Osteoblast (primary cell): Measurements from ENCODE around the gene TYMP. TPM values are rescaled to one million over a fixed set of nuclear protein-coding genes. Genes with fewer than 3 reads are reported as not detected.
A peak's percentile ranks its signal among the peaks of the same experiment; 100 is the strongest.

Source experiments
- DNase-seq: peaks from one replicate; pipeline ENCODE4 v3.0.0; 2011; ENCODE audit warnings: low spot score, mixed read lengths; ENCODE audit not compliant: insufficient read length; ENCODE audit errors: missing footprints
- H2AFZ ChIP-seq: 2 replicates; pipeline ENCODE4 v1.6.0; 2011; ENCODE audit warnings: mild to moderate bottlenecking, low read length
- H3K27ac ChIP-seq: 2 replicates; pipeline ENCODE4 v1.5.1; 2011; ENCODE audit warnings: mild to moderate bottlenecking, low read depth, low read length, moderate library complexity
- H3K27me3 ChIP-seq: 2 replicates; pipeline ENCODE4 v1.6.0; 2012; ENCODE audit warnings: mild to moderate bottlenecking, control low read depth, inconsistent platforms, low read length, moderate library complexity; ENCODE audit not compliant: insufficient read depth
- H3K36me3 ChIP-seq: 2 replicates; pipeline ENCODE4 v1.5.1; 2011; ENCODE audit warnings: mild to moderate bottlenecking, low read length, control low read depth, moderate library complexity; ENCODE audit not compliant: insufficient read depth
- H3K4me1 ChIP-seq: 2 replicates; pipeline ENCODE4 v1.5.1; 2011; ENCODE audit warnings: mild to moderate bottlenecking, low read length, control low read depth, moderate library complexity; ENCODE audit not compliant: insufficient read depth
- H3K4me2 ChIP-seq: 2 replicates; pipeline ENCODE4 v1.6.0; 2011; ENCODE audit warnings: mild to moderate bottlenecking, low read length; ENCODE audit not compliant: insufficient read depth
- H3K4me3 ChIP-seq: fragments of 200-600 bp; sonication (generic); 3 replicates; pipeline ENCODE4 v1.5.1; 2012; ENCODE audit warnings: mild to moderate bottlenecking, low read length, inconsistent platforms; ENCODE audit not compliant: insufficient read depth
- H3K79me2 ChIP-seq: 2 replicates; pipeline ENCODE4 v1.6.0; 2012; ENCODE audit warnings: mild to moderate bottlenecking, low read length, control low read depth, inconsistent platforms; ENCODE audit not compliant: insufficient read depth
- H3K9me3 ChIP-seq: 2 replicates; pipeline ENCODE4 v1.5.1; 2011; ENCODE audit warnings: low read depth, low read length, control low read depth
- H4K20me1 ChIP-seq: 2 replicates; pipeline ENCODE4 v1.6.0; 2012; ENCODE audit warnings: mild to moderate bottlenecking, low read length, control low read depth; ENCODE audit not compliant: insufficient read depth
- total RNA-seq: library from RNA; depleted of rRNA; stranded (reverse); fragments of >200 nt; gene quantifications from 2 replicates; pipeline ENCODE4 v1.2.3, GENCODE V29; 2012
- TF ChIP-seq, protein P1 (sequence below): IDR thresholded peaks from 2 replicates; pipeline ENCODE4 v1.5.1; 2011; ENCODE audit warnings: mild to moderate bottlenecking, low read depth, low read length, moderate library complexity; ENCODE audit errors: extremely low read depth

The TYMP gene
- total RNA-seq, 1 donor = 30.0 TPM

DNA sequence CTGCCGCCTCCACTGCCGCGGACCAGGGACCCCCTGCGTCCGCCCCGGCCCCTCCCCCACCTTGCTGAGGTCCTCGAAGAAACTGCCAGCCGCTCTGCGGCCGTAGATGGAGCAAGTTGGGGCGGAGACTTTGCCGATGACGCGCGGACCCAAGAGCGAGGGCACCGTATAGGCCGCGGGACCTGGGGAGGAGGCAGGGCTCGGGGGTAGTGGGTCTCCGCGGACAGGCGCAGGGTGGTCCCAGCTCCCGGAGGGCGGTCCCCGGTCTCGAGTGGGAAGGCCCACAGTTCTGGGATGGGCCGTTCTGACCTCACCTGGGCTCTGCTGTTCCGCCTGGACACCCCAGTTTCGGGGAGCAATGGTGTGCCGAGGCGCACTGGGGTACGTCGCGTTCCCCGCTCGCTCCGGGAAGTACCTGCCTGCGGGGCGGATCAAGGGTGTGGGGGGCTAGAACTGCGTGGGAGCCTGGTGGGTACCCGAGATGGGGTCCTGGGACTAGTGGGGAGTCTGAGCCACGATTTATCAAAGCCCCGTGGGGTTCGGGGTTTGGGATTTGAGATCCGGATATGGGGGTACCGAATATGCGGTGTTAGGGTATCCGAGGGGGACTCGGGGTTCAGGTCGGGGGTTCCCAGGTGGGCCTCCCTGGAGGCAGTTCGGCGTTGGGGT lies 1.2 kb upstream of the TYMP start:
- no peaks in the 10 kb centered on the region for H3K36me3 ChIP-seq
- H4K20me1 ChIP-seq = peaks cover 6% of the 10 kb centered on the region
- no peaks in the 10 kb centered on the region for H3K79me2 ChIP-seq
- no peaks in the 10 kb centered on the region for H3K9me3 ChIP-seq
- H3K4me1 ChIP-seq = peaks cover 26% of the 10 kb centered on the region
- TF ChIP-seq, protein P1, sequence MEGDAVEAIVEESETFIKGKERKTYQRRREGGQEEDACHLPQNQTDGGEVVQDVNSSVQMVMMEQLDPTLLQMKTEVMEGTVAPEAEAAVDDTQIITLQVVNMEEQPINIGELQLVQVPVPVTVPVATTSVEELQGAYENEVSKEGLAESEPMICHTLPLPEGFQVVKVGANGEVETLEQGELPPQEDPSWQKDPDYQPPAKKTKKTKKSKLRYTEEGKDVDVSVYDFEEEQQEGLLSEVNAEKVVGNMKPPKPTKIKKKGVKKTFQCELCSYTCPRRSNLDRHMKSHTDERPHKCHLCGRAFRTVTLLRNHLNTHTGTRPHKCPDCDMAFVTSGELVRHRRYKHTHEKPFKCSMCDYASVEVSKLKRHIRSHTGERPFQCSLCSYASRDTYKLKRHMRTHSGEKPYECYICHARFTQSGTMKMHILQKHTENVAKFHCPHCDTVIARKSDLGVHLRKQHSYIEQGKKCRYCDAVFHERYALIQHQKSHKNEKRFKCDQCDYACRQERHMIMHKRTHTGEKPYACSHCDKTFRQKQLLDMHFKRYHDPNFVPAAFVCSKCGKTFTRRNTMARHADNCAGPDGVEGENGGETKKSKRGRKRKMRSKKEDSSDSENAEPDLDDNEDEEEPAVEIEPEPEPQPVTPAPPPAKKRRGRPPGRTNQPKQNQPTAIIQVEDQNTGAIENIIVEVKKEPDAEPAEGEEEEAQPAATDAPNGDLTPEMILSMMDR = no peak
- peak overlapping the region; percentile 68 for H2AFZ ChIP-seq
- H3K4me2 ChIP-seq = peak overlapping the region; percentile 91
- H3K27me3 ChIP-seq = no peaks in the 10 kb centered on the region
- H3K4me3 ChIP-seq = peak overlapping the region; percentile 74
- peak overlapping the region; percentile 60 for H3K27ac ChIP-seq
- peak; percentile 99 for DNase-seq

DNA sequence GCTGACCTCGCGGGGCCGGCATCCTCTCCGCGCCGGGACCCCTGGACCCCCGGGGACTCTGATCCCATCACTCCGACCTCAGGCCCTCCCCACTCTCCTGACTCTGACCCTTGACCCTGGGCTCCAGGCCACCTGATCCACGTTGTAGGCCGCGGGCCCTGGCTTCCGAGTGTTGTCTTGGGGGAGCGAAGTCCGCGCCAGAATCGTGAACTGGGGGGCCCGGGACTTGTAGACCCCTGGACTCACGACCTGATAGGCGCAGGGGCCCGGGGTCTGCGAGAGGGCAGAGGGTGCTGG lies 716 bp upstream of the TYMP start:
- Histone ChIP-seq H3K79me2 (no peaks in the 10 kb centered on the region), H3K9me3 (no peaks in the 10 kb centered on the region), H3K27ac (peak overlapping the region; percentile 45), H3K4me2 (peak overlapping the region; percentile 91), H3K4me1 (peaks cover 26% of the 10 kb centered on the region), H3K27me3 (no peaks in the 10 kb centered on the region), H4K20me1 (peaks cover 6% of the 10 kb centered on the region), H3K36me3 (no peaks in the 10 kb centered on the region), H3K4me3 (peak overlapping the region; percentile 74), H2AFZ (no peak overlapping the region)
- DNase-seq = peak; percentile 85
- TF ChIP-seq, protein P1 = no peak

DNA sequence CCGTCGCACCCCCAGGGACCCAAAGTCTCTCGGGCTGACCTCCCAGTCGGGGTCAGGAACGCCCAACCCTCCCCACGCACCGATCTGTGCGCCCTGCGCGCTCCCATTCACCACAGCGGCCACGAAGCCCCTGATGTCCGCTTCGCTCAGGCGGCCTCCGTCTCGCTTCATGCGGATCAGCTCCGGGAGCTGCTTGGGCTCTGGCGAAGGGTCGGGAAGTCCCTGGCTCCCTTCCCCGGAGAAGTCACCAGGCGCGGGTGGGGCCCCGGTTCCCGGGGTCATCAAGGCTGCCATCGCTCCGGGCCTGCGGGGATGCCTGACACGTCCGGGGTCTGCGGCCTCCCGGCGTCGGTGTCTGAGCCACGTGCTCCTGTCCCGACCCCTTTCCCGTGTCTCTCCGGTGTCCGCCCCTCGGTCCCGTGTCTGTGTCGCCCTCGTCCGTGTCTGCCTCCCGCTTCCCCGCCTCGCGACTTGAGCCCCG lies 356 bp downstream of the TYMP start:
- H3K27ac ChIP-seq = no peak overlapping the region
- H4K20me1 ChIP-seq = peaks cover 11% of the 10 kb centered on the region
- H2AFZ ChIP-seq = no peak overlapping the region
- peak overlapping the region; percentile 91 for H3K4me2 ChIP-seq
- H3K4me3 ChIP-seq = peak overlapping the region; percentile 74
- TF ChIP-seq, protein P1 = no peak
- no peaks in the 10 kb centered on the region for H3K27me3 ChIP-seq
- H3K4me1 ChIP-seq = peaks cover 28% of the 10 kb centered on the region
- DNase-seq = peak; percentile 89
- H3K79me2 ChIP-seq = peaks cover 5% of the 10 kb centered on the region
- H3K36me3 ChIP-seq = no peaks in the 10 kb centered on the region
- no peaks in the 10 kb centered on the region for H3K9me3 ChIP-seq

DNA sequence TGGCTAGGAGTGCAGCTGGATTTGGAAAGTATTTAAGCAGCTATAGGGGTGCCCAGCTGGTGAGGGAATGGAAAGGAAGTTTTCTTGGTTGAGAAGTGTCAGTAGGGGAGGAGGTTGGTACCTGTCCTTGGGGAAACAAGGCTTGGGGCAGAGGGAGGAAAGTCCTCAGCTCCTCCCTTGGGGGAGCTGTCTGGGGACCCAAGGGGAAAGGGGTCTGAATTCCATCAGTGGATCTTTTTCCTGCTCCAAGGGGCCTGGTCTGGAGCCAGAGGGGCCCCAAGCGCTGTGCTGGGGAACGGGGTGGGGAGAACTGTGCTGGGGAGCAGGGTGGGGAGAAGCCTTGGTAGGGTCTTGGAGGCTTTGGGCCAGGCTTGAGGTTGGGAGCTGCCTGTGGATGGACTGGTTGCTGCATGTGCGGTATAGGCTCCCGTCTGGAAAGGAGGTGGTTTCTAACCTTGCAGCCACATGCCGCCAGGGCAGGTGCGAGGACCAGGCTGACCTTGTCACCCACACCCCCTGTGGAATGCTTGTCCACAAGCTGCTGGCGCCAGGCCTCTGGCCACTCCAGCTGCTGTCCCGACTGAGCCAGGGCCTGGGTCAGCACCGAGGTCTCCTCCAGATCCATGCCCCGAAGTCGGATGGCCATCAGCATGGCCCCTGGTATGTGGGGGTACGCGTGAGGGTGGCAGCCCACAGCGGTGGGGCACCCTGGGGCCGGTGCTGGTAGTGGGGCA lies 963 bp downstream of the TYMP start:
- Histone ChIP-seq H3K79me2 (peaks cover 11% of the 10 kb centered on the region), H3K36me3 (peaks cover under 1% of the 10 kb centered on the region), H3K27me3 (no peaks in the 10 kb centered on the region), H3K27ac (no peak overlapping the region), H3K4me2 (no peak overlapping the region), H3K4me3 (peak overlapping the region; percentile 74), H2AFZ (no peak overlapping the region), H3K4me1 (peaks cover 31% of the 10 kb centered on the region), H3K9me3 (no peaks in the 10 kb centered on the region), H4K20me1 (peaks cover 17% of the 10 kb centered on the region)
- DNase-seq = peak; percentile 87
- TF ChIP-seq, protein P1 = no peak
